Activated naive CD4-positive, alpha-beta T cell treated with anti-CD3 and anti-CD28 coated beads, Interleukin-2, amount 10 ng/mL, durations not matched to agents 7 days and 5 days (primary cell): Measurements from ENCODE around the gene MAOB.
"Not testable (repeated sequence)": the region's sequence is repeated elsewhere in the genome, so short reads cannot be mapped to it uniquely, and the experiment has no call there.

Source experiments
- CTCF ChIA-PET: fragments of 350-600 bp; sonication (Branson Sonifier 250); formaldehyde crosslinking; loops from one replicate; lab custom pipeline; 2021; ENCODE audit warnings: antibody characterized with exemption; lab: Charles Lee
- DNase-seq: peaks from one replicate; pipeline ENCODE4 v3.0.0-alpha.2; 2020
- H3K27ac Mint-ChIP-seq: one replicate; pipeline ENCODE4 v1.8.0; 2021; ENCODE audit warnings: mild to moderate bottlenecking, moderate library complexity, mixed read lengths
- H3K27me3 Mint-ChIP-seq: one replicate; pipeline ENCODE4 v1.8.0; 2021; ENCODE audit warnings: mild to moderate bottlenecking, mixed read lengths
- H3K36me3 Mint-ChIP-seq: one replicate; pipeline ENCODE4 v1.8.0; 2021; ENCODE audit warnings: mixed read lengths
- H3K4me1 Mint-ChIP-seq: one replicate; pipeline ENCODE4 v1.8.0; 2021; ENCODE audit warnings: mixed read lengths
- H3K4me3 Mint-ChIP-seq: one replicate; pipeline ENCODE4 v1.8.0; 2021; ENCODE audit warnings: mild to moderate bottlenecking, moderate library complexity, mixed read lengths
- H3K9me3 Mint-ChIP-seq: one replicate; pipeline ENCODE4 v1.8.0; 2021; ENCODE audit warnings: mixed read lengths

The MAOB gene

GRCh38 chrX:43882294-43882681 is at the start of gene MAOB:
MAOB (minus strand) TSS chrX:43882450; CDS start chrX:43882299, 151 bp downstream.
- DNase-seq, result no peak
- peaks cover 27% of the 10 kb centered on the region for H3K27me3 Mint-ChIP-seq
- no peak within 1 kb of the TSS for H3K27ac Mint-ChIP-seq
- no peaks in the 10 kb centered on the region for H3K4me1 Mint-ChIP-seq
- no peaks in the 10 kb centered on the region for H3K9me3 Mint-ChIP-seq
- no peaks in the 10 kb centered on the region for H3K36me3 Mint-ChIP-seq
- H3K4me3 Mint-ChIP-seq, result no peak within 1 kb of the TSS
- CTCF ChIA-PET, result no interaction called here

- H3K27ac Mint-ChIP-seq, CTCF ChIA-PET, H3K9me3 Mint-ChIP-seq, H3K4me1 Mint-ChIP-seq, H3K36me3 Mint-ChIP-seq, H3K4me3 Mint-ChIP-seq, H3K27me3 Mint-ChIP-seq, DNase-seq: not testable (repeated sequence)
These were observed 39.8 kb upstream of the MAOB start for GRCh38 chrX:43922032-43922431.

GRCh38 chrX:43910772-43911171 is 28.5 kb upstream of the MAOB start:
- H3K36me3 Mint-ChIP-seq, CTCF ChIA-PET: not testable (repeated sequence)

GRCh38 chrX:43910012-43910411 is 27.8 kb upstream of the MAOB start:
- Mint-ChIP-seq H3K4me1 (no peaks in the 10 kb centered on the region), H3K27ac (no peak overlapping the region), H3K9me3 (no peaks in the 10 kb centered on the region)

More at GRCh38 chrX:43910772-43911171, 28.5 kb upstream of the MAOB start:
- not testable (repeated sequence) for H3K4me1 Mint-ChIP-seq, DNase-seq, H3K4me3 Mint-ChIP-seq, H3K27ac Mint-ChIP-seq, H3K27me3 Mint-ChIP-seq, H3K9me3 Mint-ChIP-seq

GRCh38 chrX:43909141-43909540 is 26.9 kb upstream of the MAOB start:
- no peaks in the 10 kb centered on the region for H3K27me3 Mint-ChIP-seq
- no peak overlapping the region for H3K4me3 Mint-ChIP-seq
- H3K9me3 Mint-ChIP-seq, result no peaks in the 10 kb centered on the region
- CTCF ChIA-PET, result no interaction called here
- no peak for DNase-seq
- no peak overlapping the region for H3K27ac Mint-ChIP-seq
- no peaks in the 10 kb centered on the region for H3K4me1 Mint-ChIP-seq
- H3K36me3 Mint-ChIP-seq, result no peaks in the 10 kb centered on the region

More at GRCh38 chrX:43910012-43910411, 27.8 kb upstream of the MAOB start:
- Mint-ChIP-seq H3K36me3 (no peaks in the 10 kb centered on the region), H3K27me3 (no peaks in the 10 kb centered on the region), H3K4me3 (no peak overlapping the region)
- CTCF ChIA-PET, result no interaction called here
- DNase-seq, result no peak

- CTCF ChIA-PET, result no interaction called here
- Mint-ChIP-seq H3K4me1 (no peaks in the 10 kb centered on the region), H3K9me3 (no peaks in the 10 kb centered on the region), H3K27me3 (no peaks in the 10 kb centered on the region), H3K36me3 (no peaks in the 10 kb centered on the region), H3K27ac (no peak overlapping the region), H3K4me3 (no peak overlapping the region)
- no peak for DNase-seq
These were observed 17.9 kb upstream of the MAOB start for GRCh38 chrX:43899878-43900815.

GRCh38 chrX:43898406-43899035 is 16.3 kb upstream of the MAOB start:
- H3K4me3 Mint-ChIP-seq, result no peak overlapping the region
- H3K4me1 Mint-ChIP-seq, result no peaks in the 10 kb centered on the region
- no peaks in the 10 kb centered on the region for H3K9me3 Mint-ChIP-seq
- CTCF ChIA-PET, result no interaction called here
- no peaks in the 10 kb centered on the region for H3K27me3 Mint-ChIP-seq
- H3K36me3 Mint-ChIP-seq, result no peaks in the 10 kb centered on the region
- DNase-seq, result no peak
- no peak overlapping the region for H3K27ac Mint-ChIP-seq

- Mint-ChIP-seq H3K27me3 (no peaks in the 10 kb centered on the region), H3K4me3 (no peak overlapping the region), H3K9me3 (no peaks in the 10 kb centered on the region), H3K4me1 (no peaks in the 10 kb centered on the region), H3K36me3 (no peaks in the 10 kb centered on the region), H3K27ac (no peak overlapping the region)
- no peak for DNase-seq
- CTCF ChIA-PET, result no interaction called here
These were observed 15.0 kb upstream of the MAOB start for GRCh38 chrX:43897290-43897689.

GRCh38 chrX:43892336-43892870 is 10.2 kb upstream of the MAOB start:
- CTCF ChIA-PET, result no interaction called here
- no peaks in the 10 kb centered on the region for H3K4me1 Mint-ChIP-seq
- no peak overlapping the region for H3K27ac Mint-ChIP-seq
- H3K36me3 Mint-ChIP-seq, result no peaks in the 10 kb centered on the region
- no peaks in the 10 kb centered on the region for H3K27me3 Mint-ChIP-seq
- no peak overlapping the region for H3K4me3 Mint-ChIP-seq
- H3K9me3 Mint-ChIP-seq, result no peaks in the 10 kb centered on the region
- no peak for DNase-seq

GRCh38 chrX:43885617-43886016 is 3.4 kb upstream of the MAOB start:
- CTCF ChIA-PET, result no interaction called here
- H3K4me3 Mint-ChIP-seq, result no peak overlapping the region
- no peaks in the 10 kb centered on the region for H3K9me3 Mint-ChIP-seq
- H3K27ac Mint-ChIP-seq, result no peak overlapping the region
- DNase-seq, result no peak
- no peaks in the 10 kb centered on the region for H3K36me3 Mint-ChIP-seq
- H3K4me1 Mint-ChIP-seq, result no peaks in the 10 kb centered on the region
- H3K27me3 Mint-ChIP-seq, result peaks cover 22% of the 10 kb centered on the region

- H3K27me3 Mint-ChIP-seq, result peaks cover 27% of the 10 kb centered on the region
- no peak overlapping the region for H3K27ac Mint-ChIP-seq
- H3K4me3 Mint-ChIP-seq, result no peak overlapping the region
- H3K4me1 Mint-ChIP-seq, result no peaks in the 10 kb centered on the region
- no peaks in the 10 kb centered on the region for H3K36me3 Mint-ChIP-seq
- CTCF ChIA-PET, result no interaction called here
- H3K9me3 Mint-ChIP-seq, result no peaks in the 10 kb centered on the region
- no peak for DNase-seq
These were observed 598 bp downstream of the MAOB start for GRCh38 chrX:43881410-43882293.

GRCh38 chrX:43880425-43880824 is 1.8 kb downstream of the MAOB start:
- Mint-ChIP-seq H3K4me3 (no peak overlapping the region), H3K27me3 (peaks cover 27% of the 10 kb centered on the region), H3K4me1 (no peaks in the 10 kb centered on the region), H3K9me3 (no peaks in the 10 kb centered on the region), H3K27ac (no peak overlapping the region), H3K36me3 (no peaks in the 10 kb centered on the region)
- no peak for DNase-seq
- CTCF ChIA-PET, result no interaction called here

- CTCF ChIA-PET, result no interaction called here
- H3K27me3 Mint-ChIP-seq, result peaks cover 27% of the 10 kb centered on the region
- H3K4me3 Mint-ChIP-seq, result no peak overlapping the region
- no peak overlapping the region for H3K27ac Mint-ChIP-seq
- no peaks in the 10 kb centered on the region for H3K4me1 Mint-ChIP-seq
- no peaks in the 10 kb centered on the region for H3K9me3 Mint-ChIP-seq
- no peak for DNase-seq
- no peaks in the 10 kb centered on the region for H3K36me3 Mint-ChIP-seq
These were observed 3.2 kb downstream of the MAOB start for GRCh38 chrX:43878906-43879526.

GRCh38 chrX:43876680-43877079 is 5.6 kb downstream of the MAOB start:
- no peak for DNase-seq
- H3K27ac Mint-ChIP-seq, result no peak overlapping the region
- H3K9me3 Mint-ChIP-seq, result no peaks in the 10 kb centered on the region

More at GRCh38 chrX:43876680-43877079, 5.6 kb downstream of the MAOB start:
- CTCF ChIA-PET, result no interaction called here
- no peak overlapping the region for H3K4me3 Mint-ChIP-seq
- H3K4me1 Mint-ChIP-seq, result no peaks in the 10 kb centered on the region
- no peaks in the 10 kb centered on the region for H3K36me3 Mint-ChIP-seq
- H3K27me3 Mint-ChIP-seq, result peaks cover 8% of the 10 kb centered on the region
